ENCODE data around the gene PPP2R2B. TPM values are rescaled to one million over a fixed set of nuclear protein-coding genes. Genes with fewer than 3 reads are reported as not detected.
A peak's percentile ranks its signal among the peaks of the same experiment; 100 is the strongest.

PPP2R2B gene
- total RNA-seq, 1 donor from 2014 or later, result 0.12 TPM

DNA sequence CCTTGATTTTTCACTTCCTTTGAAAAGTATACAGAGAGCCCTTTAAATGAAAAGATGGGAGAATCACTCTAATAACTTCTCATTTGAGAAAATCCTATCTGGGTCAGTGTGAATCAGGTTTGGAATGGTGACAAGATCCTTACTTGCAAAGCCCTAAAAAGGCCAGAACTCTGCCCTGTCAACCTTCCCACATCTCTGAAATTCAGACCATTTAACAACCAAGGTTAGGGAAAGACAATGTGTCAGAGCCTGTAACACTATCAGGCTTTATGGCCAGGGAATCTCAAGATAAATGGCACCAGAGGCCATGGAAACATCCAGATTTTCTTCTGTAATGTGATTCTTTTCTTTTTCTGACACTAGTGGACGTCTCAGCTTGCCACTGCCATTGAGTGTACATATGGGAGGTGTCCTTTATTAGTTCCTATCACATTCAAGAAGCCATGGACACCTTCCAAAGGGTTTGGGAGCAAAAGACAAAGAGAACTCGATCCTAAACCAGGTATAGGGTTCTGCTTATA lies 196.9 kb downstream of the PPP2R2B start:
- ATAC-seq (no peak), DNase-seq (no peak)
- intact Hi-C loops (cut with micrococcal nuclease), result no loop called here

DNA sequence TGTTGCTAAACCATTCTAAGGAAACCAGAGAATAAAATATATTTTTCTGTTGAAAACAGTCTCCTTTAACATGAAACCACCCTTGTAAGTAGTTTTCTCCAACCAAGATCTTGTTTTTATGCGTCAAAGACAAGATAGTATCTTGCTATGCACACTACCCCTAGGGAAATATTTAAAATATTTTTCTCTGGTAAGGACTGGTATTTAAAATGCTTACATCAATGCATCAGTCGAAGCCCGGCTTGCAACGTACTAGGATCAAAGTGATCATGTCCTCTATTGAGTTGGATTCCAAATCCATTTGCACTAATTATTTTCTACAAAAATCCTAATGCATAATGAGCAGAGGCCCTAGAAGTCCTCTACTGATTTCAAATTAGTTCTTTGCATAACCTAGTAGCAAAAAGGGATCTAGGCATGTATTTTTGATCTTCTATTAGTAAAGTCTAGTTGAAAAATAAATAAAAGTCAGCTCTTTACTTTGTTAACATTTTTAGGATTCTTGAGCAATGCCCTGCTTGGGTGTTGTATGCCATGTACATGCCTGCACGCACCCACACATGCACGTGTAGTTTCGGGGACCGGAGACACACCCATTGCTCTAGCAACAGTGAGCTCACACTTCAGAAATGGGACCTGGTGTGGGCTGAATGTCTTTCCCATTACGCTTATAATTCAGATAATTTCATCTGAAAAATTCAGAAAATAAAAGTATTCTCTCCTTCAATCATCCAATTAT lies 197.5 kb downstream of the PPP2R2B start:
- intact Hi-C loops (cut with micrococcal nuclease), result no loop called here
- ATAC-seq, result no peak

DNA sequence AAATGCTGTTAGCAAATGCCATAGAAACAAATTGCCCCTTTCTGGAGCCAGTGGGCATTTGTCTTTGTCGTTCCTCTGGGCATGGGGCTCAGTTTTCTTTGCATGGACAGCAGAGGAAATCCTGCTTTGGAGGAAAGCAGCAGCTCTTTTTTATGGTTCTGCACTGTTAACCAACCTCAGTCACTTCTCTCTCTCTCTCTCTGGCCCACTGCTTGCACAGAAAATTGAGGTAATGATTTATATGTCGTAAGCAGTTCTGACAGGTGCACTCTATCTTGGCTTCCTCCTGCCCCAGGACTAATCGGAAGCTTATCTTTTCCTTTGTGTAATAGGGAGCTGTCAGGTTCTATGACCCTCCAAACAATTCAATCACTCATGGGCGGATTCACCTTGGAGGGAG lies 202.9 kb downstream of the PPP2R2B start:
- no peak for ATAC-seq
- no peak for DNase-seq
- intact Hi-C loops (cut with micrococcal nuclease), result no loop called here

More for the DNA sequence above, 197.5 kb downstream of the PPP2R2B start:
- no peak for DNase-seq

- DNase-seq (no peak), ATAC-seq (no peak)
- intact Hi-C loops (cut with micrococcal nuclease), result no loop called here
Observed at GRCh38 chr5:146672866-146673265, 205.7 kb downstream of the PPP2R2B start.

GRCh38 chr5:146671561-146672295 lies 206.8 kb downstream of the PPP2R2B start:
- DNase-seq (no peak), ATAC-seq (no peak)
- intact Hi-C loops (cut with micrococcal nuclease), result no loop called here

- DNase-seq (no peak), ATAC-seq (no peak)
- intact Hi-C loops (cut with micrococcal nuclease), result no loop called here
Observed at GRCh38 chr5:146669656-146670055, 208.9 kb downstream of the PPP2R2B start.

GRCh38 chr5:146667633-146668272 lies 210.8 kb downstream of the PPP2R2B start:
- ATAC-seq, result peak; percentile 82
- intact Hi-C loops (cut with micrococcal nuclease), result no loop called here
- no peak for DNase-seq

DNA sequence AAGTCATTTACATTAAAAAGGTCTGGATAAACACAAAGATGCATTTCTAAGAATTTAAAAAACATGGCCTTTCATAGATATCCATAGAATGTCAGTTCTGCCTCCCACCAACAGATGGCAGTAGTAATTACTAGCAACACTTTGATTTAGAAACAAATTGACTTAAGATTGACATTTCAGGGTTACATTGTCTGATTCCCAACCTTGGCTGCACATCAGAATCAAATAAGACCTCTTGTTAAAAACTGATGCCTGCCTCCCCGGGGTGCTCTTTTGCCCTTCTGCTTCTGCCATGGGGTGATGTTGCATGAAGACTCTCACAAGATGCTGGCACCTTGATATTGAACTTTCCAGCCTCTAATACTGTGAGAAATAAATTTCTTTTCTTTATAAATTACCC lies 216.3 kb downstream of the PPP2R2B start:
- intact Hi-C loops (cut with micrococcal nuclease), result no loop called here
- ATAC-seq (no peak), DNase-seq (no peak)

DNA sequence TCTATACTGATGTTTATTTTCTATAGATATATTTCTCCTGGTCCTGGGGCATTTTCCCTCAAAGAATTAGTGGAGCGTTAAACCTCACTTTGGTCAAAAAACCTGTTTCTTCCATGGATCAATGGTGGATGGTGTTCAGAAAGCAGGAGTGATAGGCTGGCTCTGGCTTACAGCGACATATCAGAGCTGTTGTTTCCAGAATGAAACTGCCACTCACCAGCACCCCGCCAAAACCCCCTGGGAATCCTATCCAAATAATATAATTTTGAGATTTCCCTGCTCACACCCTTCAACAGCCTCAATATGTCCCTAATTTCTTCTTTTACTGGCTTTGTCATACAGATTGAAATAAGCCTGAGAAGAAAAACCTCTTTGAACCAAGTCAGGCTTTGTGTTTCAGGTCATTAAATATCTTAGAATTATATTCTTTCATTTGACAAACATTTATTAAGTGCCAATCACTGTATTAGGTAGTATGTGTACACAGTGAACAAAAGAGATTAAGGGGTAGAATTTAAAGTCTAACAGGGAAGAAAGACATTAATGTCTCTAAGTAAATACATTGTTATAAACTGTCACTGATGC lies 218.1 kb downstream of the PPP2R2B start:
- no peak for DNase-seq
- ATAC-seq, result no peak
- intact Hi-C loops (cut with micrococcal nuclease), result no loop called here

DNA sequence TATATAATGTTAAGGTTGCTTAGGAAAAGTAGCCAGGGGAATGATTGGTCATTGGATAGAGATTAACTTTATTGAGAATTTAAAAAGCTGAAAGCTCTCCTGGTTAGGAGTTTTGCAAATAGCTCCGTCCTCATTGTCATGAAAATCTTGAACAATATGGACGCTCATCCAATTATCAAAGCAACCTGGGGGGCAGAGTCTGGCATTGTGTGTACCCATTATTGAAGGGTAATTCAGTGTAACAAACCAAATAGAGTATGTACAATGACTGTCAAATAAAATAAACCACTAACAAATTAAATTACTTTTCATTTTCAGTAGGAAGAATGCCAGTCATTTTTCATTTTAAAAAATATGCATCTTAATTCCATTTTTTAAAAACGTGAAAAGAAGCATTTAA lies 218.6 kb downstream of the PPP2R2B start:
- intact Hi-C loops (cut with micrococcal nuclease), result no loop called here
- ATAC-seq, result no peak
- DNase-seq, result no peak

DNA sequence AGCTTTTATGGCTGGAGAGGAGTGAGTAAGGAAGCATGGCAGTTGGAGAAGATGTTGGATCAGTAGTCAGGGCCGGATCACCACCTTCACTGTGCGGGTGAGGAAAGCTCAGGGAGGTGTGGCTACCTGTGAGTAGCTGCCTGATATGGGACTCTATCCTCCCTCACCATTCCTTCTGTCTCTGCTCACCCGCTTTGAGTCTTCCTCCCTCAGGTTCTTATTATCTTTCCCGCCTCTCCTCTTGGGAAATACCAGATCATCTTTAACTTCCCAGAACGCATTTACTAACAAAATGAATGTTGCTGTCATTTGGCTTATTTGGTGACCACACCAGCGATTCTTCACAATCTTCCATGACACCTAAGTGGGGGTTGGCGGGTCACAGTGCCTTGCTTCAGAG lies 221.9 kb downstream of the PPP2R2B start:
- DNase-seq (no peak), ATAC-seq (no peak)
- intact Hi-C loops (cut with micrococcal nuclease), result no loop called here

- ATAC-seq (no peak), DNase-seq (no peak)
- intact Hi-C loops (cut with micrococcal nuclease), result no loop called here
Observed at GRCh38 chr5:146653560-146653959, 225.0 kb downstream of the PPP2R2B start.

DNA sequence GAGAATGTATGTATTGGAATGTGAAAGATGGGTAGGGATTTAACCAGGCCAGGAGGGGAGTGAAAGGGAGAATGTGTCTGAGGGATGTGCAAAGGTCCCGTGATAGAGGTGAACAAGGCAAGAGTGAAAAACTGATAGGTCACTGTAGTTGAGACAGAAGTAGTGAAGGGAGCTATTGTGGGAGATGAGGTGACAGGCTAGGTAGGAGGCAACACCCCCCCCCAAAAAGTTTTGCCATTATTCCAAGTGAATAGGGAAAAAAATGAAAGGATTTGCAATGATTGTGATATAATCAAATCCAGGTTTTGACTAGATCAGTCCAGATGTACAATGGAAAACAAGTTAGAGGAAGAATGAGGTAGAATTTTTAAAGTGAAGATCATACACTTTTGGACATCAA lies 226.0 kb downstream of the PPP2R2B start:
- no peak for ATAC-seq
- intact Hi-C loops (cut with micrococcal nuclease), result no loop called here

DNA sequence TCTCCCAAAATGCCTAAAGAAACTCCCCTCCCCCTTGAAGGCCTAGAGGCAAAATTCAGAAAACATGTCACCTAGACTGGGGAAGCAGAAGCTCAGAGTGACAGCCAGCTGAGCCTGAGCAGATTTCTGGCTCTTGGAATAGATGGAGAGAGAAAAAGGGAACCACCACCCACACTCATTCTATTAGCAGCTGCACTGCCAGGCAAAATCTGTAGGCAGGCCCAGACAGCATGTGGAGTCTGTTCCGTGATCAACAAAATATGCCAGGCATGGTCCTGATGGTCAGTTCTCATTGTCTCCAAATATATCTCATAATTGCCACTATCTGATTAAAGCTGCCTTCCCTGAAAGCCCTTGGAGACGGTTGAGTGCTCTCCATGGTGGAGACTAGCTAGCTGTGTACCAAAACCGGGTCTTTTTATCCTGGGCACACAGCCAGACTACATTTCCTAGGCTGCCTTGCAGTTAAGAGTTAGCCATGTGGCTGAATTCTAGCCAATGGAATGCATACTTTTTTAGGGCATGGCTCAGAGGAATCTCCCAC lies 230.8 kb downstream of the PPP2R2B start:
- no peak for DNase-seq
- intact Hi-C loops (cut with micrococcal nuclease), result no loop called here
- ATAC-seq, result no peak

More for the DNA sequence above, 226.0 kb downstream of the PPP2R2B start:
- no peak for DNase-seq

- DNase-seq (no peak), ATAC-seq (no peak)
- intact Hi-C loops (cut with micrococcal nuclease), result no loop called here
Observed at GRCh38 chr5:146646441-146646840, 232.1 kb downstream of the PPP2R2B start.

- ATAC-seq (no peak), DNase-seq (no peak)
- intact Hi-C loops (cut with micrococcal nuclease), result no loop called here
Observed at GRCh38 chr5:146645342-146645741, 233.2 kb downstream of the PPP2R2B start.

DNA sequence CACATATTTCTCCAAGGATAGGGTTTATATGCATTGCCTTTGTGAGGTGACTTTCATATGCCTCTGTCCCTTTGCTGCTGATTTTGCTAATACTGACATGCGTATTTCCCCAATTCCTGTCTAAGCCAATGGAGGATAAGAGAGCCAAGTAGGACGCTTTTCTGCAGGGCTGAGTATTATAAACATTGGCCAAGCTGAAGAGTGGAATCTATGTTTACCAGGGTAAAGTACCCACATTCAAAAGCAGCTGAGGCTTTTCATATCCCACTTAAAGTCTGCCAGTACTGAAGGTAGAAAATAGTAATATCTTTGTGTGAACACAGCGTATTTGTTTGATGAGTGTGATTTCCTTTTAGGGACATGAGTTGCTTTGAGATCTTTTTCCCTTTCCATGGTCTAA lies 233.7 kb downstream of the PPP2R2B start:
- intact Hi-C loops (cut with micrococcal nuclease), result no loop called here
- ATAC-seq, result no peak
- no peak for DNase-seq

DNA sequence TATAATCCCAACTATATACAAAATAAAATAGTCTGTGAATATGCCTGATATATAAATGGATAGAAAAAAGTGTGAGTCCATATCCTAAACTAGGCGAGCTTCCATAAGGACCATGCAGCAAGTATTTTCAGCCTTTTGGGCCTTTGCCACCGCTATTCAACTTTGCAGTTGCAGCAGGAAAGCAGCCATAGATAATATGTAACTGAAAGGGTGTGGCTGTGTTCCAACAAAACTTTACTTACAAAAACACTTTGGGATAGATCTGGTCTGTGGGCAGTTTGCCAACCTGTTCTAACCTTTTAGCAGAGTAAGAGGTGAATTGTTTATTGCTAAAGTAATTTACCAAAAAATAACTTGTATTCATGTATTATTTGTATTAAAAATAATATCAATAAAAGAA lies 234.8 kb downstream of the PPP2R2B start:
- intact Hi-C loops (cut with micrococcal nuclease), result no loop called here
- DNase-seq (no peak), ATAC-seq (no peak)

GRCh38 chr5:146642410-146642809 lies 236.1 kb downstream of the PPP2R2B start:
- DNase-seq (no peak), ATAC-seq (no peak)
- intact Hi-C loops (cut with micrococcal nuclease), result no loop called here

DNA sequence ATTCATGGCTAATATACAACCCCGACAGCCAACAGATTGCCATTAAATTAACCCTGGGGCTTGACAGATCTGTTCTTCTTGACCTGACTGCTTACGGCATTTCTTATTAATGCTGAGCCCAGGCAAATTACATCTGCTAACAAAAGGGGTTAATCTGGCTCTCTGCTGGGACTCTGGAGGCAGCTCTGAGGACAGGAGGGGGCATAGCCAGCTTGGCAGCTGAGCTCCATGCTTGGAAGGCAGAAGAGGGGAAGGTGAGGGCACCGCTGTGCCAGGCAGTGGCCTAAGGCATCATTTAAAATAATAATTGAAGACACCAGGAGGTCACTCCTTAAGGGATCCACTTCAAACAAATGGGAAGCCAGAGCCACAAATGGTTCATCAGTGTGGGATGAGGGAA lies 236.6 kb downstream of the PPP2R2B start:
- intact Hi-C loops (cut with micrococcal nuclease), result no loop called here
- no peak for ATAC-seq
- DNase-seq, result no peak
